Peyer's patch (tissue), 4 donors: ENCODE data around the gene GAS2L3. TPM values are rescaled to one million over a fixed set of nuclear protein-coding genes. Genes with fewer than 3 reads are reported as not detected.

Source experiments
- DNase-seq, 3 donors: peaks; one replicate each; pipeline ENCODE4 v3.0.0-alpha.2; 2017 to 2019
- H3K27ac ChIP-seq, 4 donors: fragments of 200-600 bp; sonication (generic); one replicate each; pipeline ENCODE4 v1.5.1; 2016 to 2019
- H3K27me3 ChIP-seq, 2 donors: fragments of 200-600 bp; sonication (generic); one replicate each; pipeline ENCODE4 v1.5.1; 2019
- H3K36me3 ChIP-seq, 3 donors: fragments of 200-600 bp; sonication (generic); one replicate each; pipeline ENCODE4 v1.5.1; 2016 to 2019
- H3K4me1 ChIP-seq, 4 donors: fragments of 200-600 bp; sonication (generic); one replicate each; pipeline ENCODE4 v1.5.1; 2016 to 2019
- H3K4me3 ChIP-seq, 4 donors: fragments of 200-600 bp; sonication (generic); 1 replicate in 3 of 4; 2 replicates in 1 of 4; pipeline ENCODE4 v1.5.1; 2016 to 2019; ENCODE audit warnings: mild to moderate bottlenecking in 1 of 4
- H3K9me3 ChIP-seq, 4 donors: fragments of 200-600 bp; sonication (generic); one replicate each; pipeline ENCODE4 v1.5.1; 2016 to 2019; ENCODE audit warnings: mild to moderate bottlenecking in 1 of 4
- CTCF ChIP-seq, 6 experiments: fragments of 450-650 bp in 4 of 6; fragments of 200-600 bp in 2 of 6; sonication (generic) in 1 of 6; IDR thresholded peaks; one replicate each; pipeline ENCODE4 v1.5.1; 2017 to 2019; ENCODE audit warnings: antibody characterized with exemption in 6 of 6, mild to moderate bottlenecking in 3 of 6, moderate library complexity in 1 of 6
- POLR2A ChIP-seq, 2 donors: fragments of 450-650 bp; IDR thresholded peaks; one replicate each; pipeline ENCODE4 v1.5.1; 2017; ENCODE audit warnings: antibody characterized with exemption in 2 of 2, mild to moderate bottlenecking in 2 of 2, moderate library complexity in 2 of 2
- small RNA-seq, 2 donors: library from RNA; depleted of rRNA; stranded (forward); fragments of <200 nt; gene quantifications; one replicate each; pipeline ENCODE3, GENCODE V24; 2016
- total RNA-seq, 4 donors: library from RNA; depleted of rRNA; stranded (reverse); fragments of >200 nt; gene quantifications; one replicate each; pipeline ENCODE4 v1.1.0, GENCODE V29; 2016

The GAS2L3 gene
- total RNA-seq, 4 donors from 2014 or later, result 2.5 to 20.1 (median 10.3) TPM

GRCh38 chr12:100668945-100669536 lies 95.6 kb downstream of the GAS2L3 start:
- no peaks in the 10 kb centered on the region for H3K4me1 ChIP-seq
- H3K4me3 ChIP-seq, result no peak overlapping the region
- no peaks in the 10 kb centered on the region for H3K36me3 ChIP-seq
- no peaks in the 10 kb centered on the region for H3K27me3 ChIP-seq
- no peak overlapping the region for H3K27ac ChIP-seq
- TF ChIP-seq CTCF (IDR thresholded peaks at IDR 0.05) (peak in 4 of 6 experiments; percentile 55 to 71 (median 67)), POLR2A (IDR thresholded peaks at IDR 0.05) (no peak)
- H3K9me3 ChIP-seq, result no peaks in the 10 kb centered on the region
- peak; percentile 25 to 89 (median 83) for DNase-seq

- no peak overlapping the region for H3K4me3 ChIP-seq
- DNase-seq, result no peak
Observed at GRCh38 chr12:100669922-100670321, 96.4 kb downstream of the GAS2L3 start.

GRCh38 chr12:100671396-100672074 lies 98.1 kb downstream of the GAS2L3 start:
- Histone ChIP-seq H3K4me1 (no peaks in the 10 kb centered on the region), H3K27me3 (no peaks in the 10 kb centered on the region), H3K4me3 (no peak overlapping the region), H3K36me3 (no peaks in the 10 kb centered on the region), H3K27ac (no peak overlapping the region), H3K9me3 (no peaks in the 10 kb centered on the region)
- DNase-seq, result no peak
- TF ChIP-seq CTCF (IDR thresholded peaks at IDR 0.05), result no peak
- no peak for TF ChIP-seq POLR2A (IDR thresholded peaks at IDR 0.05)

More at GRCh38 chr12:100669922-100670321, 96.4 kb downstream of the GAS2L3 start:
- Histone ChIP-seq H3K36me3 (no peaks in the 10 kb centered on the region), H3K9me3 (no peaks in the 10 kb centered on the region), H3K27me3 (no peaks in the 10 kb centered on the region), H3K27ac (no peak overlapping the region), H3K4me1 (no peaks in the 10 kb centered on the region)
- no peak for TF ChIP-seq CTCF (IDR thresholded peaks at IDR 0.05)

- no peak for DNase-seq
- Histone ChIP-seq H3K27me3 (no peaks in the 10 kb centered on the region), H3K27ac (no peak overlapping the region), H3K9me3 (no peaks in the 10 kb centered on the region), H3K4me3 (no peak overlapping the region), H3K4me1 (no peaks in the 10 kb centered on the region), H3K36me3 (no peaks in the 10 kb centered on the region)
- peak in 4 of 6 experiments; percentile 28 to 38 (median 35) for TF ChIP-seq CTCF (IDR thresholded peaks at IDR 0.05)
- no peak for TF ChIP-seq POLR2A (IDR thresholded peaks at IDR 0.05)
Observed at GRCh38 chr12:100672075-100672592, 98.7 kb downstream of the GAS2L3 start.

GRCh38 chr12:100674036-100674888 lies 100.8 kb downstream of the GAS2L3 start:
- no peaks in the 10 kb centered on the region for H3K9me3 ChIP-seq
- no peaks in the 10 kb centered on the region for H3K4me1 ChIP-seq
- no peaks in the 10 kb centered on the region for H3K27me3 ChIP-seq
- TF ChIP-seq POLR2A (IDR thresholded peaks at IDR 0.05) (no peak), CTCF (IDR thresholded peaks at IDR 0.05) (no peak)
- no peak for DNase-seq
- no peaks in the 10 kb centered on the region for H3K36me3 ChIP-seq
- H3K4me3 ChIP-seq, result no peak overlapping the region
- no peak overlapping the region for H3K27ac ChIP-seq

Small RNA genes lying within 50 kb of the gene (small RNA-seq; reads per million reads assigned to genes)
- 0 reads per million in 2 donors for gene AC010200.2

Other genes with a start within 250 kb of the GAS2L3 start
- gene SLC17A8, start 216.6 kb upstream of the GAS2L3 start, total RNA-seq, result 100 to 1,000 TPM in 1 of 4 donors, 10 to 100 TPM in 2, not detected in 1; 61.9 to 212 (median 83.1) TPM
- gene NR1H4, start 99.8 kb upstream of the GAS2L3 start, total RNA-seq, result 100 to 1,000 TPM in 3 of 4 donors, 10 to 100 TPM in 1; 75.1 to 316 (median 227) TPM
- gene ANO4, start 221.1 kb downstream of the GAS2L3 start, total RNA-seq, result 1 to 10 TPM in 1 of 4 donors, not detected in 3; 1.7 TPM